Caco-2 (cell line): ENCODE results near the gene SEMA6D. TPM values are rescaled to one million over a fixed set of nuclear protein-coding genes. Genes with fewer than 3 reads are reported as not detected.
"Not testable (repeated sequence)": the region's sequence is repeated elsewhere in the genome, so short reads cannot be mapped to it uniquely, and the experiment has no call there.

ENCODE experiments used
- BruUV-seq: library from RNA; stranded (reverse); fragments of 400-500 nt; replicated peaks from 2 replicates; lab custom pipeline; 2021; lab: Mats Ljungman, UMichigan
- CTCF ChIA-PET: fragments of 300-600 bp; sonication (Branson Sonifier 250); formaldehyde crosslinking; loops from one replicate; lab custom pipeline; 2022; ENCODE audit warnings: antibody characterized with exemption; lab: Charles Lee
- POLR2A ChIA-PET: fragments of 300-600 bp; sonication (Branson Sonifier 250); formaldehyde crosslinking; loops from one replicate; lab custom pipeline; 2022; ENCODE audit warnings: antibody characterized with exemption; lab: Charles Lee
- DNase-seq, 2 experiments: peaks; one replicate each; pipeline versions ENCODE4 v3.0.0 to v3.0.0-alpha.2; 2020 to 2022
- H3K27me3 ChIP-seq: replicated peaks from 2 replicates; pipeline ENCODE4 v1.6.0; 2011; ENCODE audit warnings: low read length; ENCODE audit not compliant: control insufficient read depth, insufficient read depth
- H3K36me3 ChIP-seq: 2 replicates; pipeline ENCODE4 v1.5.1; 2011; ENCODE audit warnings: low read length; ENCODE audit not compliant: control insufficient read depth, insufficient read depth
- H3K4me1 ChIP-seq: fragments of 250-450 bp; sonication (Bioruptor Pico); 2 replicates; pipeline ENCODE4 v1.5.1; 2020; ENCODE audit warnings: mild to moderate bottlenecking
- H3K4me3 ChIP-seq: 2 replicates; pipeline ENCODE4 v1.5.1; 2011; ENCODE audit warnings: low read depth, mild to moderate bottlenecking, control low read depth, low read length
- H3K9me3 ChIP-seq: fragments of 250-450 bp; sonication (Bioruptor Pico); 2 replicates; pipeline ENCODE4 v1.5.1; 2020; ENCODE audit warnings: mild to moderate bottlenecking, moderate library complexity
- H3K27ac Mint-ChIP-seq: one replicate; pipeline ENCODE4 v1.8.0; 2022; ENCODE audit warnings: mixed read lengths; ENCODE audit not compliant: unreplicated experiment
- H3K27me3 Mint-ChIP-seq: one replicate; pipeline ENCODE4 v1.8.0; 2022; ENCODE audit warnings: mixed read lengths; ENCODE audit not compliant: insufficient read depth, unreplicated experiment
- H3K36me3 Mint-ChIP-seq: one replicate; pipeline ENCODE4 v1.8.0; 2022; ENCODE audit warnings: mild to moderate bottlenecking, mixed read lengths; ENCODE audit not compliant: insufficient read depth, unreplicated experiment
- H3K4me1 Mint-ChIP-seq: one replicate; pipeline ENCODE4 v1.8.0; 2022; ENCODE audit warnings: low read depth, mixed read lengths; ENCODE audit not compliant: unreplicated experiment
- H3K4me3 Mint-ChIP-seq: one replicate; pipeline ENCODE4 v1.8.0; 2022; ENCODE audit warnings: mild to moderate bottlenecking, moderate library complexity, mixed read lengths; ENCODE audit not compliant: unreplicated experiment
- H3K9me3 Mint-ChIP-seq: one replicate; pipeline ENCODE4 v1.8.0; 2022; ENCODE audit warnings: mixed read lengths; ENCODE audit not compliant: unreplicated experiment
- CTCF ChIP-seq, 2 experiments: fragments of 200-600 bp in 1 of 2; IDR thresholded peaks; 1 replicate in 1 of 2; 2 replicates in 1 of 2; pipeline versions ENCODE4 v1.5.1 to v1.8.0; 2011 to 2022; ENCODE audit warnings: antibody characterized with exemption in 1 of 2, control low read depth in 1 of 2, inconsistent platforms in 1 of 2, low read depth in 1 of 2, low read length in 1 of 2, mild to moderate bottlenecking in 1 of 2, moderate library complexity in 1 of 2; ENCODE audit not compliant: insufficient read depth in 1 of 2, severe bottlenecking in 1 of 2, unreplicated experiment in 1 of 2
- intact Hi-C: fragments of 100-400 bp; cut with micrococcal nuclease; formaldehyde crosslinking; loops from one replicate; pipeline ENCODE4 v1.10.0; 2022; ENCODE audit not compliant: unreplicated experiment
- total RNA-seq: library from RNA; stranded (reverse); gene quantifications from 2 replicates; pipeline ENCODE4 v1.2.3, GENCODE V29; 2022

SEMA6D gene
- total RNA-seq, 1 experiment from 2014 or later: 0.18 TPM

GRCh38 chr15:47737477-47737876 lies 20.2 kb downstream of the SEMA6D start:
- Mint-ChIP-seq H3K36me3 (no peaks in the 10 kb centered on the region), H3K27ac (no peak overlapping the region), H3K4me1 (no peaks in the 10 kb centered on the region), H3K4me3 (no peak overlapping the region), H3K27me3 (no peaks in the 10 kb centered on the region), H3K9me3 (no peaks in the 10 kb centered on the region)
- no peak for TF ChIP-seq CTCF (IDR thresholded peaks at IDR 0.05; ENCODE audit: insufficient read depth in 1 of 2, low read depth in 1 of 2, low read length in 1 of 2, severe bottlenecking in 1 of 2, unreplicated experiment in 1 of 2)
- no peak overlapping the region for H3K4me3 ChIP-seq
- H3K36me3 ChIP-seq: no peaks in the 10 kb centered on the region
- no peaks in the 10 kb centered on the region for H3K9me3 ChIP-seq
- POLR2A ChIA-PET: no interaction called here
- H3K27me3 ChIP-seq: no peaks in the 10 kb centered on the region
- CTCF ChIA-PET: no interaction called here
- BruUV-seq: no TSS peak
- intact Hi-C loops: no loop called here
- H3K4me1 ChIP-seq: peaks cover 7% of the 10 kb centered on the region
- DNase-seq: no peak

GRCh38 chr15:47738144-47738825 lies 21.0 kb downstream of the SEMA6D start:
- DNase-seq, intact Hi-C loops, H3K4me3 Mint-ChIP-seq, H3K27me3 Mint-ChIP-seq, H3K4me1 ChIP-seq, H3K36me3 ChIP-seq, POLR2A ChIA-PET, H3K4me1 Mint-ChIP-seq, BruUV-seq, CTCF ChIA-PET, H3K9me3 ChIP-seq, H3K27me3 ChIP-seq, H3K4me3 ChIP-seq, H3K27ac Mint-ChIP-seq, H3K36me3 Mint-ChIP-seq, H3K9me3 Mint-ChIP-seq: not testable (repeated sequence)

- H3K4me3 Mint-ChIP-seq: no peak overlapping the region
- Histone ChIP-seq H3K4me1 (peaks cover 10% of the 10 kb centered on the region), H3K9me3 (no peaks in the 10 kb centered on the region), H3K27me3 (no peaks in the 10 kb centered on the region), H3K4me3 (no peak overlapping the region), H3K36me3 (no peaks in the 10 kb centered on the region)
- no peak for TF ChIP-seq CTCF (IDR thresholded peaks at IDR 0.05; ENCODE audit: insufficient read depth in 1 of 2, low read depth in 1 of 2, low read length in 1 of 2, severe bottlenecking in 1 of 2, unreplicated experiment in 1 of 2)
- no TSS peak for BruUV-seq
- no peak overlapping the region for H3K27ac Mint-ChIP-seq
- DNase-seq: no peak
- POLR2A ChIA-PET: no interaction called here
- no peaks in the 10 kb centered on the region for H3K4me1 Mint-ChIP-seq
- CTCF ChIA-PET: no interaction called here
- intact Hi-C loops: no loop called here
- no peaks in the 10 kb centered on the region for H3K27me3 Mint-ChIP-seq
- H3K36me3 Mint-ChIP-seq: no peaks in the 10 kb centered on the region
- no peaks in the 10 kb centered on the region for H3K9me3 Mint-ChIP-seq
These were observed 23.8 kb downstream of the SEMA6D start for GRCh38 chr15:47741082-47741481.
